Measurements from ENCODE around the gene TPRA1. TPM values are rescaled to one million over a fixed set of nuclear protein-coding genes. Genes with fewer than 3 reads are reported as not detected.
A peak's percentile ranks its signal among the peaks of the same experiment; 100 is the strongest.

Gene TPRA1
- total RNA-seq, 1 experiment from 2014 or later = 38.3 TPM

- DNase-seq (ENCODE audit: low spot score) = no peak
- in situ Hi-C loops (cut with HindIII; ENCODE audit: low sequenced_read_pairs) = no loop called here
These were observed 17.1 kb downstream of the TPRA1 start for GRCh38 chr3:127573401-127573800.

- no peak for DNase-seq (ENCODE audit: low spot score)
- in situ Hi-C loops (cut with HindIII; ENCODE audit: low sequenced_read_pairs) = no loop called here
These were observed 17.8 kb downstream of the TPRA1 start for GRCh38 chr3:127572735-127573134.

DNA sequence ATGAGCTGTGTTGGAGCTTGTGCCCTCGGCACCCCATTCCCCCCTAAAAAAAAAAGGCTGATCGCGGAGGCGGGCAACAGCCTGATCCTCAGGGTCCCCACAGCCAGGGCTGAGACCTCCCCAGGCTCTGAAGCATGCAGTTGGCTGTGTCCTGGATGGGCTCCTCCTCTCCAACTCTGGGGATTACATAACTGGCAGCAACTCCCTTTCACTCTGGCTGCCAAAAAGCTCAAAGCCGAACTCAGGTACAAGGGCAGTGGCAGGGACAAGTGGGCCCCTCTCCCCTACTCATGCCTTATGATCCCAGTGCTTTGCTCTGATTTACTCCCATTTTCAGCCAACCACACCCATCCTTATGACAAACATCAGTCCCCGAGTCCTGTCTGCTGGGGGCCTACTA lies 18.3 kb downstream of the TPRA1 start:
- peak; percentile 59 for DNase-seq (ENCODE audit: low spot score)
- in situ Hi-C loops (cut with HindIII; ENCODE audit: low sequenced_read_pairs) = no loop called here

DNA sequence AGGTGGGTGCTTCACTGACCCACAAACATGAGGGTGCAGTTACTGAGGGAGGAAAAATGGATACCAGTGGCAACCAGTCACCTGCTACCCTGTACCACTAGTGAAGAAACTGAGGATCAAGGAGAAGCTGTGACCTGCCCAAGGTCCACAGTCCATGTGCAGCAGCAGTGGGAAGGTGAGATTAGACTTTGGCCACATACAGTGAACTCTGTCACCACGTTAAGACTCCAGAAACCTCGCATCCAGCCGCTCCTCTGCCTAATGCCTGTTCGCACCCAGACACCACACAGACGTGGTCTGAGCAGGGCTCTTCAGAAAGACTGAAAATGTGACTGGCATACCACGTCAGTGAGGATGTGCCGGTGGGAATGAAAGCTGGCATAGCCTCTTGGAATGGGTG lies 20.0 kb downstream of the TPRA1 start:
- in situ Hi-C loops (cut with HindIII; ENCODE audit: low sequenced_read_pairs) = no loop called here
- no peak for DNase-seq (ENCODE audit: low spot score)

- no peak for DNase-seq (ENCODE audit: low spot score)
- in situ Hi-C loops (cut with HindIII; ENCODE audit: low sequenced_read_pairs) = no loop called here
These were observed 21.4 kb downstream of the TPRA1 start for GRCh38 chr3:127569160-127569559.

DNA sequence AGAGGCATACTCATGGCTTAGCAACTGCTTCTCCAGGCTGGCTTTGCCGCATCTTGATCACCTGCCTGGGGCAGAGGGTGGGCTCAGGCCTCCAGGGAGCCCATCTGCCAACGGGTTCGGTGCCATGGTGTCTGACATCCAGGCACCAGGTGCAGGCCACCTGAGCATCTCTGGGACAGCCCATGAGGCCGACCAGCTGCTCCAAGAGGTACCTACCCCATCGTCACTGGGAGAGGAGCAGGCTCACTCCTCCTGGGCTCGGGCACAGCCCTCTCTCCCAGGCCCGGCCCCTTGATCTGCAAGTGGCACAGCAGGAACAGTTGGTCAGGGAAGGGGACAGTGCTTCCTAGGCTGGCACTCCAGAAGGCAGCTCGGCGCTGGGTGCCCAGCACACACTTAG lies 21.9 kb downstream of the TPRA1 start:
- in situ Hi-C loops (cut with HindIII; ENCODE audit: low sequenced_read_pairs) = no loop called here
- DNase-seq (ENCODE audit: low spot score) = peak; percentile 27

DNA sequence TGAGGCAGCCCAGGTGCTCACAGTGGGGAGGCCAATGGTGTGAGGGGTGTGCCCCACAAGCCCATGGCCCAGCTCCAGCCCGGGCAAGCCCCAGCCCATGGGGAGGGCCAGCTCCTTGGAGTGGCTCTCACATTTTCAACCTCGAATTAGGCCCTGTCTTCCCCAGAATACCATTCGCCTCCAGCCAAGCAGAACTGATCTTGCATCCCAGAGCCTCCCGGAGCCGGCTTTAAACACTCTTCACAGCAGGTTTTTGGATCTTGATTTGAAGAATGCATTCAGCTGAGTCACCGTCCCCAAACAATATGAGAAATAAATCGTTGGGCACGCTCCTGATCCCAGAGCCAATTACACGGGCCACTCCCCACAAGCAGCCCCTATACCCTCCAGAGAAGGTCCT lies 23.7 kb downstream of the TPRA1 start:
- in situ Hi-C loops (cut with HindIII; ENCODE audit: low sequenced_read_pairs) = no loop called here
- peak; percentile 22 for DNase-seq (ENCODE audit: low spot score)

DNA sequence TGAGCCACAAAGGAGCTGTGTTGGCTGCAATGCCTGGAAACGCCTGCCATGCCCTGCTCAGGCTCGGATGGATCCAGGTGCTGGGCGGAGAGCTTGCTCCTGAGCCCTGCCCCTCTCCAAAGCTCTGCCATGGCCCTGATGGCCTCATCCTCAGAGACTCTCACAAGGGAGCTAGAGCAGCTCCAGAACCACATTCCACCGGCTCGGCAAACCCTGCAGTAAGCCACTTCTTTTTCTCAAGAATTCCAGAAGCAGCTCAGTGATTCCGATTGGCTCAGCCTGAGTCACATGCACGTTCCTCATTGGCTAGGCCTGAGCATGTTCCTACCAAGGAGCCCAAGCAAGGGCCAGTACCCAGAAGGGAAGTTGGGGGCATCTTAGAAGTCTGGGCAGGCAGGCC lies 24.8 kb downstream of the TPRA1 start:
- DNase-seq (ENCODE audit: low spot score) = no peak
- in situ Hi-C loops (cut with HindIII; ENCODE audit: low sequenced_read_pairs) = no loop called here

DNA sequence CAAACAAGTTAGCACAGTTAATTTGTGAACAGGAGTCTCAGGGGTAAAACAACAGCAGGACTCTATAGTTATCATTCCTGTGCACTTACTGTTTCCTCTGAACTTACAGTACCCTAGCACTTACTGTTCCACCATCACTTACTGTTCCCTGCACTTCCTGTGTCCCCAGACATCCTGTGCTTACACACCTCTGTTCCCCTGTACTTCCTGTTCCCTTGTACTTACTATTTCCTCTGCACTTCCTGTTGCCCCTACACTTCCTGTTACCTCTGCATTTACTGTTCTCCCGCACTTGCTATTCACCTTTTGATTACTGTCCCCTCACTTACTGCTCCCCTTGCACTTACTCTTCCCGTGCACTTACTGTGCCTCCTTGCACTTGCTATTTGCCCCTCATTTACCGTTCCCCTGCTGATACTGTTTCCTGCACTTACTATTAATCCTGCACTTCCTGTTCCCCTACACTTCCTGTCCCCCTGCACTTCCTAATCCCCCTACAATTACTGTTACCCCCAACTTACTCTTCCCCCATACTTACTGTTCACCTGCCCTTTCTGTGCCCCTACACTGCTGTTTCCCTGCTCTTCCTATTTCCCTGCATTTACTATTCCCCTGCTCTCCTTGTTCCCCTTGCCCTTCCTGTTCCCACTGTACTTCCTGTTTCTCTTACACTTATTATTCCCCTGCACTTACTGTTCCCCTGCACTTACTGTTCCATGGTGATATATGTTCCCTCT lies 30.3 kb downstream of the TPRA1 start:
- DNase-seq (ENCODE audit: low spot score) = no peak
- in situ Hi-C loops (cut with HindIII; ENCODE audit: low sequenced_read_pairs) = no loop called here

DNA sequence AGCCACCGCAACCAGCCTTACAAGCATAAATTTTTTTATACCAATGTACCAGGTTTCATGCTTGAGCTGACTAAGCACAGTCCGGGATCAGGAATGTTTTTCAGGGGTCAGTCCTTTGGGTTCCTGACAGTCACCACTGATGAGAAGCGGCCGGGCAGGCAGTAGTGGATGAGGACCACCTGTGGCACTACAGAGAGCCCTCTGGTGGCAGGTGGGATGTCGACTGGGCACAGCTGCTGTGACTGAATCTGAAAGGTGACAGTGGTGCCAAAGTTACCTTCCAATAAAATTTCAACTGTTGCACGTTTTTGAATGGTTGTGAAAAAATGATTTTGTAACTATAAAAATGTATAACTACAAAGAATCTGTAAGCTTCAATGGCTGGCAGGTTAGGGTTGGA lies 34.0 kb downstream of the TPRA1 start:
- no peak for DNase-seq (ENCODE audit: low spot score)
- in situ Hi-C loops (cut with HindIII; ENCODE audit: low sequenced_read_pairs) = no loop called here

DNA sequence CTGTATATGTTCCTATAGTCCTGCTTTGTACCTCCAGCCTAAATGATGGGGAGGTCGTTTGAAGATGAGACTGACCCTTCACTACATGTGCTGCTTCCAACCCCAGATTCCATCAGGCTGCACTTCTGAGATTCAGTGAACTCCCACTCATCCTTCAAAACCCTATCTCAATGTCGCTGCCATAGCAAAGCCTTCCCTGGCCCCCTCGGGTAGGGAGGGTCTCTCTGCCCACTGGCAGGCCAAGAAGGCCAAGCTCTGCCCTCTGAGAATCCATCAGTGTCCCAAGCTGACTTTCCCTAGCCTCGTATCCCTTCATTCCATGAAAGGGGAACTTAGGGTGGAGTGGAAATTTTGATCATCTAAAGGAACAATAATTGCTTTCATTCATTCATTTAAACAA lies 35.4 kb downstream of the TPRA1 start:
- in situ Hi-C loops (cut with HindIII; ENCODE audit: low sequenced_read_pairs) = no loop called here

GRCh38 chr3:127552038-127552437 lies 38.5 kb downstream of the TPRA1 start:
- in situ Hi-C loops (cut with HindIII; ENCODE audit: low sequenced_read_pairs) = no loop called here
- DNase-seq (ENCODE audit: low spot score) = no peak

More for the DNA sequence above, 35.4 kb downstream of the TPRA1 start:
- no peak for DNase-seq (ENCODE audit: low spot score)

GRCh38 chr3:127551178-127551577 lies 39.4 kb downstream of the TPRA1 start:
- in situ Hi-C loops (cut with HindIII; ENCODE audit: low sequenced_read_pairs) = no loop called here
- no peak for DNase-seq (ENCODE audit: low spot score)

GRCh38 chr3:127550468-127551157 lies 39.9 kb downstream of the TPRA1 start:
- in situ Hi-C loops (cut with HindIII; ENCODE audit: low sequenced_read_pairs) = no loop called here
- DNase-seq (ENCODE audit: low spot score) = no peak

- DNase-seq (ENCODE audit: low spot score) = no peak
- in situ Hi-C loops (cut with HindIII; ENCODE audit: low sequenced_read_pairs) = no loop called here
These were observed 40.6 kb downstream of the TPRA1 start for GRCh38 chr3:127549826-127550467.

- peak; percentile 34 for DNase-seq (ENCODE audit: low spot score)
- in situ Hi-C loops (cut with HindIII; ENCODE audit: low sequenced_read_pairs) = no loop called here
These were observed 42.5 kb downstream of the TPRA1 start for GRCh38 chr3:127547761-127548605.

DNA sequence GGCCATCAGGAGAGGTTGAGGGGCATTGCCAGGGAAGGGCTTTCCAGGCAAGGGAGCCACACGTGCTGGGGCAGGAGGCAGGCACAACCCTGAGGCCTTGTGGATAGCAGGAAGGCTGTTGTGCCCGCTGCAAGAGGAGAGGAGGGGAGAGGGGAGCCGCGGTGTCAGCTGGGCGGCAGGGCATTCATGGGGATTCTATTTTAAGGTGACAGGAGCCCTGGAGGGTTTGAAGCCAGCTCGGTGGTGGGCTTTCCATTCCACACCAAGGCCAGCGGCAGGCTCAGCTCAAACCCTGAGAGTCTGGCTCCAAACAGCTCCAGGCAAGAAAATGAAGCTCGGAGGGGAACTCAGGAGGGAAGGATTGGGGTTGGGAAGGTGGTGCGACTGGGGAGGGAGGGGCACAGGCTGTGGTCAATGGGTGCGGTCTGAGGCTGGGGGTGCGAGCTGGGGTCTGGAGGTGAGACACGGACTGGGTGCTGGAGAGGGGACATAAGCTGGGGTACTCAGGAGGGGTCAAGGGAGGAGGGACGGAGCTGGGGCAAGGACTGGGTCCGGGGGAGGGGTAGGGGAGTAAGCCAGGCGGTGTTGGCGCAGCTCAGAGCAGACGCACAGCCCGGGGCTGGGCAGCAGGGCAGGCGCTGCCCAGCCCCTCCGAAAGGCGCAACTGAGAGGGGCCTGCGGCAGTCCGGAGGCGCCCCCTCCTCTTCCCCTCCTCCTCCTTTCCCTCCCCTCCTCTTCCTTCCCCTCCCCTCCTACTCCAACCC lies 43.4 kb downstream of the TPRA1 start:
- in situ Hi-C loops (cut with HindIII; ENCODE audit: low sequenced_read_pairs) = no loop called here
- DNase-seq (ENCODE audit: low spot score) = no peak

- DNase-seq (ENCODE audit: low spot score) = no peak
- in situ Hi-C loops (cut with HindIII; ENCODE audit: low sequenced_read_pairs) = no loop called here
These were observed 44.0 kb downstream of the TPRA1 start for GRCh38 chr3:127546554-127546953.

Data from G401 (cell line).